HCT116 (cell line): ENCODE measurements around the gene ERI2. TPM values are rescaled to one million over a fixed set of nuclear protein-coding genes. Genes with fewer than 3 reads are reported as not detected.

Experiments used
- ATAC-seq: fragments of 200-7000 bp; cut with Tn5 transposase; 2 replicates; pipeline ENCODE4 v1.9.1; 2020; ENCODE audit warnings: mild to moderate bottlenecking, moderate library complexity
- BruUV-seq: library from RNA; stranded (reverse); fragments of 400-500 nt; replicated peaks from 2 replicates; lab custom pipeline; 2021; lab: Mats Ljungman, UMichigan
- CTCF ChIA-PET: fragments of 300-600 bp; sonication (Branson Sonifier 250); formaldehyde crosslinking; loops from one replicate; lab custom pipeline; 2021; ENCODE audit warnings: antibody characterized with exemption; lab: Charles Lee
- POLR2A ChIA-PET: fragments of 300-600, 350-600 bp; sonication (Branson Sonifier 250); formaldehyde crosslinking; loops from one replicate; lab custom pipeline; 2021; ENCODE audit warnings: antibody characterized with exemption; lab: Charles Lee
- RAD21 ChIA-PET, 2 experiments: fragments of 300-600 bp; sonication (Branson Sonifier 250); formaldehyde crosslinking; loops; one replicate each; lab custom pipeline; 2023; ENCODE audit warnings: low total read pairs in 2 of 2; ENCODE audit not compliant: uncharacterized antibody in 2 of 2, unreplicated experiment in 2 of 2, low non-redundant PET in 1 of 2; lab: Charles Lee
- DNase-seq: peaks from one replicate; pipeline ENCODE4 v3.0.0-alpha.2; 2010; ENCODE audit warnings: low read depth, low spot score
- H2AFZ ChIP-seq: fragments of 200-600 bp; shearing (Covaris generic), sonication (generic); 2 replicates; pipeline ENCODE4 v1.6.1; 2017; ENCODE audit warnings: low read depth, mixed run types, mixed read lengths, antibody characterized with exemption, low read length; ENCODE audit not compliant: poor library complexity, severe bottlenecking
- H3K27ac ChIP-seq: 2 replicates; pipeline ENCODE4 v1.5.1; 2012; ENCODE audit warnings: low read depth, low read length
- H3K27me3 ChIP-seq: fragments of 200-600 bp; sonication (generic); 2 replicates; pipeline ENCODE4 v1.6.1; 2016; ENCODE audit warnings: mixed run types, low read length, mixed read lengths; ENCODE audit not compliant: insufficient read depth
- H3K36me3 ChIP-seq, 2 experiments: fragments of 200-500 bp in 1 of 2; fragments of 200-600 bp in 1 of 2; sonication (Bioruptor generic) in 1 of 2; sonication (generic) in 1 of 2; 2 replicates each; pipeline versions ENCODE4 v1.5.1 to v1.6.1; 2014 to 2016; ENCODE audit warnings: low read length in 2 of 2, inconsistent platforms in 1 of 2, mixed read lengths in 1 of 2, mixed run types in 1 of 2; ENCODE audit not compliant: insufficient read depth in 2 of 2, control insufficient read depth in 1 of 2
- H3K4me1 ChIP-seq, 2 experiments: fragments of 200-600 bp in 1 of 2; sonication (generic) in 1 of 2; 2 replicates each; pipeline versions ENCODE4 v1.5.1 to v1.6.1; 2012 to 2017; ENCODE audit warnings: low read length in 2 of 2, inconsistent platforms in 1 of 2, mild to moderate bottlenecking in 1 of 2, mixed read lengths in 1 of 2, mixed run types in 1 of 2, moderate library complexity in 1 of 2; ENCODE audit not compliant: insufficient read depth in 2 of 2, control insufficient read depth in 1 of 2
- H3K4me2 ChIP-seq: fragments of 200-600 bp; sonication (generic); 2 replicates; pipeline ENCODE4 v1.6.1; 2017; ENCODE audit warnings: mixed run types, low read length, mixed read lengths
- H3K4me3 ChIP-seq, 2 experiments: fragments of 200-600 bp in 1 of 2; sonication (generic) in 1 of 2; replicated peaks in 1 of 2; 2 replicates each; pipeline ENCODE4 v1.5.1; 2011 to 2016; ENCODE audit warnings: low read length in 2 of 2, control low read depth in 1 of 2, low read depth in 1 of 2, mild to moderate bottlenecking in 1 of 2, mixed read lengths in 1 of 2, mixed run types in 1 of 2
- H3K79me2 ChIP-seq: fragments of 200-600 bp; sonication (generic); 2 replicates; pipeline ENCODE4 v1.6.1; 2017; ENCODE audit warnings: mild to moderate bottlenecking, mixed run types, low read length, moderate library complexity, mixed read lengths; ENCODE audit not compliant: insufficient read depth
- H3K9ac ChIP-seq: fragments of 200-600 bp; sonication (generic); 2 replicates; pipeline ENCODE4 v1.6.1; 2016; ENCODE audit warnings: low read length, mixed read lengths
- H3K9me2 ChIP-seq: fragments of 200-600 bp; sonication (generic), shearing (Covaris generic); 2 replicates; pipeline ENCODE4 v1.6.1; 2017; ENCODE audit warnings: mixed run types, mild to moderate bottlenecking, moderate library complexity; ENCODE audit not compliant: insufficient read depth
- H3K9me3 ChIP-seq, 2 experiments: fragments of 200-500 bp in 1 of 2; fragments of 200-600 bp in 1 of 2; sonication (Bioruptor generic) in 1 of 2; sonication (generic) in 1 of 2; 2 replicates each; pipeline ENCODE4 v1.6.1; 2014 to 2017; ENCODE audit warnings: low read length in 2 of 2, mixed read lengths in 2 of 2, inconsistent platforms in 1 of 2, low read depth in 1 of 2, mild to moderate bottlenecking in 1 of 2, mixed run types in 1 of 2, moderate library complexity in 1 of 2; ENCODE audit not compliant: control insufficient read depth in 1 of 2, insufficient read depth in 1 of 2
- H4K20me1 ChIP-seq: fragments of 200-600 bp; sonication (generic), shearing (Covaris generic); 2 replicates; pipeline ENCODE4 v1.6.1; 2017; ENCODE audit warnings: mixed run types, mild to moderate bottlenecking, moderate library complexity; ENCODE audit not compliant: insufficient read depth
- CBX3 ChIP-seq: IDR thresholded peaks from 2 replicates; pipeline ENCODE4 v1.6.1; 2012; ENCODE audit warnings: low read depth
- CEBPB ChIP-seq: IDR thresholded peaks from 2 replicates; pipeline ENCODE4 v1.6.1; 2012; ENCODE audit warnings: low read depth
- EGR1 ChIP-seq: IDR thresholded peaks from 2 replicates; pipeline ENCODE4 v1.6.1; 2012; ENCODE audit warnings: low read depth
- ELF1 ChIP-seq: IDR thresholded peaks from 2 replicates; pipeline ENCODE4 v1.6.1; 2012; ENCODE audit warnings: low read depth, borderline replicate concordance
- EZH2phosphoT487 ChIP-seq: fragments of 200-600 bp; IDR thresholded peaks from 2 replicates; pipeline ENCODE4 v1.6.1; 2018; ENCODE audit warnings: antibody characterized with exemption, borderline replicate concordance
- POLR2A ChIP-seq: IDR thresholded peaks from 2 replicates; pipeline ENCODE4 v1.7.0; 2011; ENCODE audit warnings: borderline replicate concordance; ENCODE audit not compliant: insufficient read depth, insufficient read length; ENCODE audit errors: extremely low read depth
- POLR2AphosphoS5 ChIP-seq: IDR thresholded peaks from 2 replicates; pipeline ENCODE4 v1.6.1; 2011; ENCODE audit warnings: mild to moderate bottlenecking, low read depth, low read length, moderate library complexity
- REST ChIP-seq: IDR thresholded peaks from 2 replicates; pipeline ENCODE4 v1.6.1; 2012; ENCODE audit warnings: low read depth
- SIN3A ChIP-seq: IDR thresholded peaks from 2 replicates; pipeline ENCODE4 v1.6.1; 2012; ENCODE audit warnings: low read depth
- SRF ChIP-seq: IDR thresholded peaks from 2 replicates; pipeline ENCODE4 v1.6.1; 2012; ENCODE audit warnings: low read depth
- TCF7L2 ChIP-seq: IDR thresholded peaks from 2 replicates; pipeline ENCODE4 v1.7.0; 2011; ENCODE audit warnings: borderline replicate concordance, inconsistent platforms; ENCODE audit not compliant: insufficient read depth, insufficient read length; ENCODE audit errors: extremely low read depth
- ZBTB33 ChIP-seq: IDR thresholded peaks from 2 replicates; pipeline ENCODE4 v1.6.1; 2011; ENCODE audit warnings: mild to moderate bottlenecking, low read length, moderate library complexity; ENCODE audit not compliant: insufficient replicate concordance; ENCODE audit errors: extremely low read depth
- ZFX ChIP-seq: fragments of 450-650 bp; IDR thresholded peaks from 2 replicates; pipeline ENCODE4 v1.6.1; 2017
- ZNF274 ChIP-seq: fragments of 200-500 bp; sonication (Bioruptor generic); IDR thresholded peaks from 2 replicates; pipeline ENCODE4 v1.6.1; 2014; ENCODE audit warnings: mild to moderate bottlenecking, low read depth, low read length, inconsistent platforms
- intact Hi-C: fragments of 100-400 bp; cut with micrococcal nuclease; formaldehyde crosslinking; loops from 2 replicates; pipeline ENCODE4 v1.10.0; 2022
- total RNA-seq: library from RNA; stranded (reverse); gene quantifications from one replicate; pipeline ENCODE4 v1.2.1, GENCODE V29; 2021; ENCODE audit not compliant: unreplicated experiment

Gene ERI2
- total RNA-seq, 1 experiment from 2014 or later: 42.1 TPM

GRCh38 chr16:20750558-20750957, 55.7 kb downstream of the ERI2 start:
- POLR2A ChIA-PET: no interaction called here

GRCh38 chr16:20749474-20749873, 56.8 kb downstream of the ERI2 start:
- Histone ChIP-seq H3K27me3 (peaks cover 19% of the 10 kb centered on the region), H3K27ac (no peak overlapping the region), H4K20me1 (no peaks in the 10 kb centered on the region), H2AFZ (no peak overlapping the region), H3K79me2 (no peaks in the 10 kb centered on the region), H3K4me2 (no peak overlapping the region), H3K4me3 (no peak overlapping the region), H3K9me2 (no peaks in the 10 kb centered on the region), H3K9me3 (peaks cover 2 to 4% of the 10 kb centered on the region in 2 experiments; a peak in 1 of 4 replicates), H3K9ac (no peak overlapping the region), H3K4me1 (no peaks in the 10 kb centered on the region), H3K36me3 (no peaks in the 10 kb centered on the region)
- DNase-seq (no peak), ATAC-seq (no peak)
- no TSS peak for BruUV-seq
- ChIA-PET CTCF (no interaction called here), POLR2A (no interaction called here), RAD21 (no interaction called here)
- intact Hi-C loops: no loop called here
- TF ChIP-seq CEBPB: no peak
- no peak for TF ChIP-seq SRF
- no peak for TF ChIP-seq POLR2AphosphoS5
- no peak for TF ChIP-seq TCF7L2
- no peak for TF ChIP-seq POLR2A
- TF ChIP-seq ZNF274: no peak
- no peak for TF ChIP-seq REST
- TF ChIP-seq ELF1: no peak
- TF ChIP-seq SIN3A: no peak
- TF ChIP-seq ZFX: no peak
- no peak for TF ChIP-seq EZH2phosphoT487

More at GRCh38 chr16:20750558-20750957, 55.7 kb downstream of the ERI2 start:
- H3K9ac ChIP-seq: no peak overlapping the region
- H3K4me2 ChIP-seq: no peak overlapping the region
- no peak overlapping the region for H2AFZ ChIP-seq
- no peak overlapping the region for H3K27ac ChIP-seq
- H3K4me3 ChIP-seq: no peak overlapping the region
- intact Hi-C loops: no loop called here
- BruUV-seq: no TSS peak
- no peak for DNase-seq
- H3K9me3 ChIP-seq: peaks cover 2 to 4% of the 10 kb centered on the region in 2 experiments; a peak in 1 of 4 replicates
- no peaks in the 10 kb centered on the region for H4K20me1 ChIP-seq
- no peak for TF ChIP-seq EGR1
- no peak for TF ChIP-seq POLR2A
- TF ChIP-seq CBX3: no peak
- TF ChIP-seq ZBTB33: no peak
- no peaks in the 10 kb centered on the region for H3K9me2 ChIP-seq
- peaks cover 25% of the 10 kb centered on the region for H3K27me3 ChIP-seq
- ChIA-PET RAD21 (no interaction called here), CTCF (no interaction called here)
- no peaks in the 10 kb centered on the region for H3K4me1 ChIP-seq
- no peaks in the 10 kb centered on the region for H3K36me3 ChIP-seq
- no peak for ATAC-seq
- H3K79me2 ChIP-seq: no peaks in the 10 kb centered on the region
